ENCODE measurements around the gene PRRC2C.

Gene PRRC2C

GRCh38 chr1:171637928-171638576, 152.7 kb downstream of the PRRC2C start:
- DNase-seq (ENCODE audit: low read depth), result no peak

GRCh38 chr1:171640225-171640624, 154.9 kb downstream of the PRRC2C start:
- DNase-seq (ENCODE audit: low read depth), result no peak

- no peak for DNase-seq (ENCODE audit: low read depth)
Measured at GRCh38 chr1:171641076-171641864, 155.9 kb downstream of the PRRC2C start.

- no peak for DNase-seq (ENCODE audit: low read depth)
Measured at GRCh38 chr1:171642197-171642596, 156.9 kb downstream of the PRRC2C start.

All from ELR (cell line).